Mucosa of descending colon (tissue), 3 donors: Measurements from ENCODE around the gene POU3F2. TPM values are rescaled to one million over a fixed set of nuclear protein-coding genes. Genes with fewer than 3 reads are reported as not detected.

Experiments used
- ATAC-seq: fragments of 200-7000 bp; cut with Tn5 transposase; one replicate; pipeline ENCODE4 v1.9.1; 2020; ENCODE audit warnings: mild to moderate bottlenecking, moderate library complexity
- DNase-seq, 3 donors: peaks; one replicate each; pipeline ENCODE4 v3.0.0-alpha.2; 2020
- H3K36me3 ChIP-seq: fragments of 200-600 bp; one replicate; pipeline ENCODE4 v1.8.0; 2021; ENCODE audit warnings: low read depth, mild to moderate bottlenecking
- H3K4me1 ChIP-seq: fragments of 200-600 bp; one replicate; pipeline ENCODE4 v1.8.0; 2021; ENCODE audit warnings: low read depth, mild to moderate bottlenecking
- H3K4me3 ChIP-seq: fragments of 200-600 bp; one replicate; pipeline ENCODE4 v1.8.0; 2021; ENCODE audit warnings: mild to moderate bottlenecking
- H3K9me3 ChIP-seq: fragments of 200-600 bp; one replicate; pipeline ENCODE4 v1.8.0; 2021; ENCODE audit warnings: mild to moderate bottlenecking
- intact Hi-C, 2 donors: fragments of 100-400 bp; cut with DNase I in 1 of 2; cut with micrococcal nuclease in 1 of 2; formaldehyde crosslinking; loops; one replicate each; pipeline versions ENCODE4 v1.11.0 to v1.11.1; 2022; cut with DNase I, micrococcal nuclease
- total RNA-seq, 3 donors: library from RNA; stranded (reverse); fragmentation: NEBNext Ultra II Directional in 2 of 3; extraction: Animal tissue kit (Norgen Biotek cat#: 25700) in 2 of 3; gene quantifications; one replicate each; pipeline versions ENCODE4 v1.2.1 to v1.2.4, GENCODE V29; 2021 to 2023
- TF ChIP-seq, protein P1 (sequence below): fragments of 200-600 bp; IDR thresholded peaks from one replicate; pipeline ENCODE4 v1.8.0; 2022; ENCODE audit warnings: antibody characterized with exemption, mild to moderate bottlenecking
- donor health status: DM: no; HTN: no; CAD: no; lungs with moderate emphysema.
- donor health status: DM: no; HTN: no; CAD: no.
- donor health status: DM: no; HTN: yes; CAD: no.

Gene POU3F2
- total RNA-seq, 3 donors from 2014 or later, result not detected

- H3K36me3 ChIP-seq, result no peaks in the 10 kb centered on the region
- DNase-seq (no peak), ATAC-seq (no peak)
- TF ChIP-seq, protein P1, sequence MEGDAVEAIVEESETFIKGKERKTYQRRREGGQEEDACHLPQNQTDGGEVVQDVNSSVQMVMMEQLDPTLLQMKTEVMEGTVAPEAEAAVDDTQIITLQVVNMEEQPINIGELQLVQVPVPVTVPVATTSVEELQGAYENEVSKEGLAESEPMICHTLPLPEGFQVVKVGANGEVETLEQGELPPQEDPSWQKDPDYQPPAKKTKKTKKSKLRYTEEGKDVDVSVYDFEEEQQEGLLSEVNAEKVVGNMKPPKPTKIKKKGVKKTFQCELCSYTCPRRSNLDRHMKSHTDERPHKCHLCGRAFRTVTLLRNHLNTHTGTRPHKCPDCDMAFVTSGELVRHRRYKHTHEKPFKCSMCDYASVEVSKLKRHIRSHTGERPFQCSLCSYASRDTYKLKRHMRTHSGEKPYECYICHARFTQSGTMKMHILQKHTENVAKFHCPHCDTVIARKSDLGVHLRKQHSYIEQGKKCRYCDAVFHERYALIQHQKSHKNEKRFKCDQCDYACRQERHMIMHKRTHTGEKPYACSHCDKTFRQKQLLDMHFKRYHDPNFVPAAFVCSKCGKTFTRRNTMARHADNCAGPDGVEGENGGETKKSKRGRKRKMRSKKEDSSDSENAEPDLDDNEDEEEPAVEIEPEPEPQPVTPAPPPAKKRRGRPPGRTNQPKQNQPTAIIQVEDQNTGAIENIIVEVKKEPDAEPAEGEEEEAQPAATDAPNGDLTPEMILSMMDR, result no peak
- H3K9me3 ChIP-seq, result no peaks in the 10 kb centered on the region
- H3K4me3 ChIP-seq, result no peak overlapping the region
- intact Hi-C loops, result no loop called here
- H3K4me1 ChIP-seq, result no peaks in the 10 kb centered on the region
Observed at GRCh38 chr6:98880486-98880885, 46.1 kb downstream of the POU3F2 start.

- intact Hi-C loops, result no loop called here
- no peaks in the 10 kb centered on the region for H3K9me3 ChIP-seq
- ATAC-seq (no peak), DNase-seq (no peak)
- no peaks in the 10 kb centered on the region for H3K4me1 ChIP-seq
- no peaks in the 10 kb centered on the region for H3K36me3 ChIP-seq
- TF ChIP-seq, protein P1, result no peak
- no peak overlapping the region for H3K4me3 ChIP-seq
Observed at GRCh38 chr6:98885330-98885729, 51.0 kb downstream of the POU3F2 start.

DNA sequence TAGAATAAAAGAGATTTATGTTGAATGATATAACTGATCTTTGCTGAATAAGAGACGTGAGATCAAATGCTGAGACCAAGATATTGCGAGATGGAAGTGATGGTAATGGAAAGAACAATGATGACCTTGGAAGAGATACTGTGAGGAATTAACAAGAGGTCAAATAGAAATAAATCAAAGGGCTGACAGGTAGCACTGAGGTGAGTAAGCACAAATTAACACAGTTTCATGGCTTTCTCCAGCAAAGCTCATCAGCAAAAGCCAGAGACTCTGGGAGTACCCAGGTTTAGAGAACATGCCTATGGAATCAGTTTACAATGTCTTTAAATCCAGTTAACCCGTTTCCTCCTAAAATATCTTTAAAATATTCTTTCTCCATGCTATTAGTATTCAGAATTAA lies 53.3 kb downstream of the POU3F2 start:
- Histone ChIP-seq H3K4me3 (no peak overlapping the region), H3K36me3 (no peaks in the 10 kb centered on the region), H3K4me1 (no peaks in the 10 kb centered on the region), H3K9me3 (no peaks in the 10 kb centered on the region)
- TF ChIP-seq, protein P1, result no peak
- no peak for DNase-seq
- no peak for ATAC-seq
- intact Hi-C loops, result no loop called here

Other genes with a start within 250 kb of the POU3F2 start
- 10 to 100 TPM; 13.2 to 23.8 (median 22.5) TPM for gene FBXL4, start 113.4 kb downstream of the POU3F2 start, total RNA-seq